Naive B cell (primary cell): ENCODE results near the gene HMGCL. TPM values are rescaled to one million over a fixed set of nuclear protein-coding genes. Genes with fewer than 3 reads are reported as not detected.
"Not testable (repeated sequence)": the region's sequence is repeated elsewhere in the genome, so short reads cannot be mapped to it uniquely, and the experiment has no call there.

Experiments used
- ATAC-seq, 2 donors: fragments of 150-1000 bp; cut with Tn5 transposase; 2 replicates each; pipeline ENCODE4 v1.10.0; 2021; ENCODE audit warnings: low read depth in 2 of 2, mild to moderate bottlenecking in 2 of 2, moderate library complexity in 2 of 2
- DNase-seq: peaks from one replicate; pipeline ENCODE4 v3.0.0; 2022
- H3K27ac Mint-ChIP-seq, 6 donors: one replicate each; pipeline ENCODE4 v1.8.0; 2020 to 2022; ENCODE audit warnings: mild to moderate bottlenecking in 6 of 6, mixed read lengths in 6 of 6, moderate library complexity in 5 of 6, inconsistent platforms in 2 of 6
- H3K27me3 Mint-ChIP-seq, 3 donors: one replicate each; pipeline ENCODE4 v1.8.0; 2021 to 2022; ENCODE audit warnings: mixed read lengths in 3 of 3, mild to moderate bottlenecking in 1 of 3
- H3K36me3 Mint-ChIP-seq, 2 donors: one replicate each; pipeline ENCODE4 v1.8.0; 2020 to 2022; ENCODE audit warnings: mixed read lengths in 2 of 2, inconsistent platforms in 1 of 2, mild to moderate bottlenecking in 1 of 2
- H3K4me1 Mint-ChIP-seq, 3 donors: one replicate each; pipeline ENCODE4 v1.8.0; 2020 to 2022; ENCODE audit warnings: mixed read lengths in 3 of 3, inconsistent platforms in 1 of 3, mild to moderate bottlenecking in 1 of 3, moderate library complexity in 1 of 3
- H3K4me3 Mint-ChIP-seq, 8 donors: one replicate each; pipeline ENCODE4 v1.8.0; 2020 to 2022; ENCODE audit warnings: mild to moderate bottlenecking in 8 of 8, mixed read lengths in 8 of 8, moderate library complexity in 8 of 8, inconsistent platforms in 2 of 8
- H3K9me3 Mint-ChIP-seq, 7 donors: one replicate each; pipeline ENCODE4 v1.8.0; 2020 to 2022; ENCODE audit warnings: mixed read lengths in 7 of 7, mild to moderate bottlenecking in 5 of 7, inconsistent platforms in 2 of 7, moderate library complexity in 1 of 7
- polyA plus RNA-seq, 6 donors: library from polyadenylated mRNA; unstranded; fragments of 300-500 nt; fragmentation: Illumina TruSeq; gene quantifications; one replicate each; pipeline ENCODE4 v1.2.3, GENCODE V29; 2021; ENCODE audit warnings: low read depth in 6 of 6

The HMGCL gene
- polyA plus RNA-seq, 6 donors from 2014 or later: 16.0 to 42.2 (median 27.7) TPM

DNA sequence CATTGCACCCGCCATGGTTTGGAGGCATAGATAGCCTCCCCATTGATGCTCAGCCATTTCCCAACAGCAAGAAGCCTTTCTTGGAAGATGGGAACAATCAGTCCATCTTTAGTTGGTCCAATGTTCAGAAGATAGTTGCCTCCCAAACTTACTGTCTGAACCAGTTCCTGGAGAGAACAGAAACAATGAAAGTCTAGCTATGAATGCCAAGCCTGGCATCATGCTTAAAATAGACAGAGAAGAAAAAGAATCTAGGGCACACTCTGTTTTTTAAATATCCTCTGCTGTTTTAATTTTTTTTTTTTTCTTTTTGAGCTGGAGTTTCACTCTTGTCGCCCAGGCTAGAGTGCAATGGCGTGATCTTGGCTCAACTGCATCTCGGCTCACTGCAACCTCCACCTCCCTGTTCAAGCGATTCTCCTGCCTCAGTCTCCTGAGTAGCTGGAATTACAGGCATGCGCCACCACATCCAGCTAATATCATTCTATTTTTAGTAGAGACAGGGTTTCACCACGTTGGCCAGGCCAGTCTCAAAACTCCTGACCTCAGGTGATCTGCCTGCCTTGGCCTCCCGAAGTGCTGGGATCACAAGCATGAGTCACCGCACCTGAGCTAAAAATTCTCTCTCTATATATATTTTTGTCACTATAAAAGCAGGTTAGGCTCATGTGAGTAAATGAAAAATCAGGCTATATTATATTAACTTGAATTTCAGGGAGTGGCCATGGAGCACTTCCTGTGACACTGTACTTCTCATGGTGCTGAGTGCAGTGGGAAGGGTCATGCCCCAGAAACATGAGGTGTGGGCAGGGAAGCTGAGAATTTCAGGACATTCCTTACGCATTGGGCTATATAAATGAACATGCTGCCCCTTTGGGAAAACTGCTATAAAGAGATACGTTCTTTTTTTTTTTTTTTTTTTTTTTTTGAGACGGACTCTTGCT, 23.7 kb upstream of the HMGCL start:
- Mint-ChIP-seq H3K9me3 (peaks cover 0 to 9% (median 0%) of the 10 kb centered on the region in 7 donors), H3K27ac (no peak overlapping the region), H3K36me3 (peaks cover 23 to 29% of the 10 kb centered on the region in 2 donors), H3K4me3 (no peak overlapping the region), H3K4me1 (no peaks in the 10 kb centered on the region), H3K27me3 (no peaks in the 10 kb centered on the region)
- ATAC-seq: no peak
- DNase-seq: no peak

DNA sequence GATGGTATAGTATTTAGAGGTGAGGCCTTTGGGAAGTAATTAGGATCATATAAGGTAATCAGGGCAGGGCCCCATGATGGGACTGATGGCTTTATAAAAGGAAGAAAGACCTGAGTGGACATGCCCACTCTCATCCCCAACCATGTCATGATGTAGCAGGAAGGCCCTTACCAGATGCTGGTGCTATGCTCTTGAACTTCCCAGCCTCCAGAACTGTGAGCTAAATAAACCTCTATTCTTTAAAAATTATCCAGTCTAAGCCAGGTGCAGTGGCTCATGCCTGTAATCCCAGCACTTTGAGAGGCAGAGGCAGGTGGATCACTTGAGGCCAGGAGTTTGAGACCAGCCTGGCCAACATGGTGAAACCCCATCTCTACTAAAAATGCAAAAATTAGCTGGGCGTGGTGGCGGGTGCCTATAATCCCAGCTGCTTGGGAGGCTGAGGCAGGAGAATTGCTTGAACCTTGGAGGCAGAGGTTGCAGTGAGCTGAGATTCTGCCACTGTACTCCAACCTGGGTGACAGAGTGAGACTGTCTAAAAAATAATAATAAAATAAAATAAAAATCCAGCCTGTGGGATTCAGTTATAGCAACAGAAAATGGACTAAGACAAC, 22.4 kb upstream of the HMGCL start:
- not testable (repeated sequence) for H3K27me3 Mint-ChIP-seq, DNase-seq, H3K9me3 Mint-ChIP-seq, ATAC-seq, H3K4me3 Mint-ChIP-seq, H3K4me1 Mint-ChIP-seq
- H3K27ac Mint-ChIP-seq: peak overlapping the region in 2 of 6 donors; percentile 50 to 70
- peaks cover 23 to 29% of the 10 kb centered on the region in 2 donors for H3K36me3 Mint-ChIP-seq

- Mint-ChIP-seq H3K36me3 (peaks cover 23% of the 10 kb centered on the region in 2 donors), H3K4me1 (no peaks in the 10 kb centered on the region), H3K4me3 (no peak overlapping the region), H3K27ac (peak overlapping the region in 1 of 6 donors; percentile 1), H3K9me3 (peaks cover 0 to 9% (median 0%) of the 10 kb centered on the region in 7 donors), H3K27me3 (no peaks in the 10 kb centered on the region)
- DNase-seq: no peak
- no peak for ATAC-seq
These were observed 19.9 kb upstream of the HMGCL start for GRCh38 chr1:23845163-23845562.

- Mint-ChIP-seq H3K4me1 (peaks cover 0 to under 1% (median under 1%) of the 10 kb centered on the region in 3 donors), H3K27ac (no peak overlapping the region), H3K27me3 (no peaks in the 10 kb centered on the region), H3K9me3 (peaks cover 0 to 9% (median 0%) of the 10 kb centered on the region in 7 donors), H3K4me3 (no peak overlapping the region), H3K36me3 (peaks cover 23% of the 10 kb centered on the region in 2 donors)
- DNase-seq (no peak), ATAC-seq (no peak)
These were observed 18.4 kb upstream of the HMGCL start for GRCh38 chr1:23843644-23844043.

GRCh38 chr1:23838401-23838866, 13.2 kb upstream of the HMGCL start:
- H3K4me3 Mint-ChIP-seq: peak overlapping the region; percentile 61 to 90 (median 79)
- ATAC-seq (peak; percentile 99), DNase-seq (peak; percentile 78)
- H3K27me3 Mint-ChIP-seq: no peaks in the 10 kb centered on the region
- peak overlapping the region in 5 of 6 donors; percentile 45 to 93 (median 64) for H3K27ac Mint-ChIP-seq
- no peaks in the 10 kb centered on the region for H3K9me3 Mint-ChIP-seq
- peaks cover 10 to 13% (median 12%) of the 10 kb centered on the region in 3 donors for H3K4me1 Mint-ChIP-seq
- H3K36me3 Mint-ChIP-seq: no peaks in the 10 kb centered on the region

GRCh38 chr1:23837908-23838307, 12.7 kb upstream of the HMGCL start:
- DNase-seq (no peak), ATAC-seq (no peak)
- H3K27me3 Mint-ChIP-seq: no peaks in the 10 kb centered on the region
- H3K4me1 Mint-ChIP-seq: peaks cover 10 to 13% (median 12%) of the 10 kb centered on the region in 3 donors
- peak overlapping the region in 7 of 8 donors; percentile 44 to 90 (median 75) for H3K4me3 Mint-ChIP-seq
- no peaks in the 10 kb centered on the region for H3K9me3 Mint-ChIP-seq
- H3K36me3 Mint-ChIP-seq: no peaks in the 10 kb centered on the region
- peak overlapping the region in 3 of 6 donors; percentile 80 to 94 (median 93) for H3K27ac Mint-ChIP-seq

DNA sequence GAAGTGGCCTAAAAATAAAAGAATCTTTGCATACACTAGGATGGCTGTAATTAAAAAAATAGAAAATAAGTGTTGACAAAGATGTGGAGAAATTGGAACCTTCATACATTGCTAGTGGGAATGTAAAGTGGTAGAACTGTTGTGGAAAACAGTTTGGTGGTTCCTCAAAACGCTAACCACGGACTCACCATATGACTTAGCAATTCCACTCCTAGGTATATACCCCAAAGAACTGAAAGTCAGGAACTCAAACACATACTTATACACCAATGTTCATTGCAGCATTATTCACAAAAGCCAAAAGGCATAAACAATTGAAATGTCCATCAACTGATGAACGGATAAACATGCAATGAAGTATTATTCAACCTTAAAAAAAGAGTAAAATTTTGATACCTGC, 10.8 kb upstream of the HMGCL start:
- H3K27ac Mint-ChIP-seq: peak overlapping the region in 1 of 6 donors; percentile 7
- DNase-seq (no peak), ATAC-seq (no peak)
- no peaks in the 10 kb centered on the region for H3K36me3 Mint-ChIP-seq
- H3K27me3 Mint-ChIP-seq: no peaks in the 10 kb centered on the region
- H3K4me1 Mint-ChIP-seq: peaks cover 10 to 13% (median 12%) of the 10 kb centered on the region in 3 donors
- no peaks in the 10 kb centered on the region for H3K9me3 Mint-ChIP-seq
- H3K4me3 Mint-ChIP-seq: no peak overlapping the region

DNA sequence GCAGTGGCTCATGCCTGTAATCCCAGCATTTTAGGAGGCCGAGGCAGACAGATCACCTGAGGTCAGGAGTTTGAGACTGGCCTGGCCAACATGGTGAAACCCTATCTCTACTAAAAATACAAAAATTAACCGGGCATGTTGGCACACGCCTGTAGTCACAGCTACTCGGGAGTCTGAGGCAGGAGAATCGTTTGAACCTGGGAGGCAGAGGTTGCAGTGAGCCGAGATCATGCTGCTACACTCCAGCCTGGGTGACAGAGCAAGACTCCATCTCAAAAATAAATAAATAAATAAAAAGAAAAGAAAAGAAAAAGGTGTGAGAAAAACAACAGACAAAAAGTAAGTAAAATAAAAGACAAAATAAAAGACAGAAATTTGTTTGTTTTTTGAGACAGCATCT, 8.9 kb upstream of the HMGCL start:
- H3K4me1 Mint-ChIP-seq: peaks cover 10 to 13% (median 12%) of the 10 kb centered on the region in 3 donors
- not testable (repeated sequence) for H3K4me3 Mint-ChIP-seq, H3K9me3 Mint-ChIP-seq, ATAC-seq, H3K36me3 Mint-ChIP-seq, H3K27ac Mint-ChIP-seq, H3K27me3 Mint-ChIP-seq, DNase-seq

- Mint-ChIP-seq H3K4me3 (peak overlapping the region in 1 of 8 donors; percentile 39), H3K36me3 (no peaks in the 10 kb centered on the region), H3K4me1 (peaks cover 10 to 28% (median 21%) of the 10 kb centered on the region in 3 donors), H3K27me3 (no peaks in the 10 kb centered on the region), H3K27ac (peak overlapping the region in 2 of 6 donors; percentile 62 to 68), H3K9me3 (no peaks in the 10 kb centered on the region)
- no peak for ATAC-seq
- no peak for DNase-seq
These were observed 2.5 kb upstream of the HMGCL start for GRCh38 chr1:23827717-23828116.

DNA sequence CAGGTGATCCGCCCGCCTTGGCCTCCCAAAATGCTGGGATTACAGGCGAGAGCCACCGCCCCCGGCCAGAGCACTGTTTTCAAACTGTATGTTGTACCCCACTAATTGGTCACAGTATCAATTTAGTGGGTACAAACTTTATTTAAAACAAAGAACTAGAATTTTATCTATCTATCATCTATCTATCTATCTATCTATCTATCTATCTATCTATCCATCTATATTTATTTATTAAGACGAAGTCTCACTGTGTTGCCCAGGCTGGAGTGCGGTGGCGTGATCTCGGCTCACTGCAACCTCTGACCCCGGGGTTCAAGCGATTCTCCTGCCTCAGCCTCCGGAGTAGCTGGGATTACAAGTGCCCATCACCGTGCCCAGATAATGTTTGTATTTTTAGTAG, 1.4 kb upstream of the HMGCL start:
- not testable (repeated sequence) for H3K9me3 Mint-ChIP-seq
- peak overlapping the region in 6 of 8 donors; percentile 47 to 99 (median 96) for H3K4me3 Mint-ChIP-seq
- peak overlapping the region in 1 of 6 donors; percentile 95 for H3K27ac Mint-ChIP-seq

DNA sequence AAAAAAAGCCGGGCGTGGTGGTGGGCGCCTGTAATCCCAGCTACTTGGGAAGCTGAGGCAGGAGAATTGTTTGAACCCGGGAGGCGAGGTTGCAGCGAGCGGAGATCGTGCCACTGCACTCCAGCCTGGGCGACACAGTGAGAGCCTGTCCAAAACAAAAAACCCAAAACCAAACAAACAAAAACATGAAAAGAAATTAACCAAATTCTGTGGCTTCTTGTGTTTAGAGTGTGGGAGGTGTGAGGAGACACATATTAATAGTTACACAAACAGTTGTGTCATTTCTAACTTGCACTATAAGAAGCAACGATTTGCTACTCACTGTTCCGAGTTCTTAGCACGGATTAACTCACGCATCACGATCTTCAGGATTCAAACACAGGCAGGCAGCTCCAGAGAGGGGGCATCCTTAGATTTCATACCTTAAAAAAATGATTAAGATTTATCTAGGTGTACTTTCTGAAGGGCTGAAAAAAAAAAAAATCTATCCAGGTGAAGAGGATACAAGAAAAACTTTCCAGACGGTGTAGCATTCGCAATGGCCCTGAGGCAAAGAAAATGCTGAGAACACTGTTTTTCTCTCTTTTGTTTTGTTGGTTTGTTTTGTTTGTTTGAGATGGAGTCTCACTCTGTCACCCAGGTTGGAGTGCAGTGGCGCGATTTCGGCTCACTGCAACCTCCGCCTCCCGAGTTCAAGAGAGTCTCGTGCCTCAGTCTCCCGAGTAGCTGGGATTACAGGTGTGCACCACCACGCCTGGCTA, 713 bp upstream of the HMGCL start:
- Mint-ChIP-seq H3K9me3 (no peaks in the 10 kb centered on the region), H3K4me1 (peaks cover 15 to 34% (median 24%) of the 10 kb centered on the region in 3 donors), H3K27ac (peak overlapping the region; percentile 95 to 99 (median 97))

More for the DNA sequence above, 1.4 kb upstream of the HMGCL start:
- DNase-seq, H3K36me3 Mint-ChIP-seq, ATAC-seq, H3K27me3 Mint-ChIP-seq: not testable (repeated sequence)
- H3K4me1 Mint-ChIP-seq: peaks cover 14 to 33% (median 24%) of the 10 kb centered on the region in 3 donors

DNA sequence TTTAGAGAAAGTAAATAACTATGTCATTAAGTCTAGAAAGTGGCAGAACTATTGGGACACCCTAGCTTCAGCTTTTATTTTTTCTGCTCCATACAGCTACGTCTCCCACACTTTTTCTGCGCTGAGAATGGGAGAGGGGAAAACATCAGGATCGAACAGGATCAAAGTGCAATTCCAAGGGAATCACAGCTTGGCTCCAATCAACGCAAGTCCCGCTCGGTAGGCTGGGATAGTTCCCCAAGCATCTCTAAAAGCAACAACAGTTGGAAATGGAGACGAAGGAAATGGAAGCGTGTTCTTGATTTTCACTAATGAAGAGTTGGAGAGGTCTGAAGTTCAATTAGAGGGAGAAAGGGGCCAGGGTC, 536 bp downstream of the HMGCL start:
- Mint-ChIP-seq H3K4me1 (peaks cover 15 to 34% (median 24%) of the 10 kb centered on the region in 3 donors), H3K9me3 (no peaks in the 10 kb centered on the region), H3K27ac (peak overlapping the region; percentile 95 to 99 (median 97)), H3K27me3 (no peaks in the 10 kb centered on the region), H3K4me3 (peak overlapping the region; percentile 91 to 99 (median 96)), H3K36me3 (no peaks in the 10 kb centered on the region)
- DNase-seq: no peak
- peak; percentile 3 to 6 for ATAC-seq

More for the DNA sequence above, 713 bp upstream of the HMGCL start:
- Mint-ChIP-seq H3K4me3 (peak overlapping the region; percentile 91 to 99 (median 96)), H3K36me3 (no peaks in the 10 kb centered on the region), H3K27me3 (no peaks in the 10 kb centered on the region)
- ATAC-seq: peak in 1 of 2 donors; percentile 34
- DNase-seq: no peak

DNA sequence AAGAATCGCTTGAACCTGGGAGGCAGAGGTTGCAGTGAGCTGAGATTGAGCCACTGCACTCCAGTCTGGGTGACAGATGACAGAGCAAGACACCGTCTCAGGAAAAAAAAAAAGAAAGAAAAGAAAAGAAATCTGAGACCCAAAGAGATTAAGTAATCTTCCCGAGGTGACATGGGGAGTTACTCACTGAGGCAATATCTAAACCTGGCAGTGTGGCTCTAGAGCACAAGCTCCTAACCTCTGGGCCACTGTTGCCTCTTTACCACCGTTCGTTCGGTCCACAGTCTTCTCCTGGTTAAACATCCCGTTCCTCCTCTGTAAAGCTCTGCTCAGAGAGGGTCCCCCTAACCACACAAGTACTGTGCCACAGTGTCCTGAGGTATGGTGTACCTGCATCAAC, 1.5 kb downstream of the HMGCL start:
- ATAC-seq (no peak), DNase-seq (no peak)
- Mint-ChIP-seq H3K27ac (peak overlapping the region in 3 of 6 donors; percentile 81 to 95 (median 87)), H3K36me3 (no peaks in the 10 kb centered on the region), H3K9me3 (no peaks in the 10 kb centered on the region), H3K4me3 (peak overlapping the region; percentile 25 to 99 (median 80)), H3K27me3 (no peaks in the 10 kb centered on the region), H3K4me1 (peaks cover 15 to 34% (median 24%) of the 10 kb centered on the region in 3 donors)
